ENCODE data around the gene HOMER1. TPM values are rescaled to one million over a fixed set of nuclear protein-coding genes. Genes with fewer than 3 reads are reported as not detected.

The HOMER1 gene
- total and polyA plus RNA-seq, 10 of the 15 experiments (the other 5 are each of a cell fraction or from before 2014, with no cell fraction given): 0.96 to 22.0 (median 7.5) TPM

DNA sequence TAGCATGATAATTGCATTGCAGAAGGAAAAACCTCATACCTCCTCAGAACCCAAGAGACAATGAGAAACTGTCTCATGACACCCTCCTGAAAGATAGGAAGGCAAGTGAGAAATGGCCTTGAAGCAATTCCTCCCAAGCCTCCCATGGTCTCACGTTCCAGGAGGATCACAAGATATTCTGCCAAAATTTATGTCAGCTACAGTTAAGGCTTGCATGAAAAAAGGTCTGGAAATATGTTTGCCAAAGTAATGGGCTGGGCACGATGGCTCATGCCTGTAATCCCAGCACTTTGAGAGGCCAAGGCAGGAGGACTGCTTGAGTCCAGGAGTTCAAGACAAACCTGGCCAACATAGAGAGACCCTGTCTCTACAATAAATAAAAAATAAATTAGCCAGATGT, 12.6 kb upstream of the HOMER1 start:
- Histone ChIP-seq H3K27me3 (replicated peaks in 1 of 2; ENCODE audit: control insufficient read depth in 2 of 2, insufficient read depth in 2 of 2, low read length in 1 of 2) (no peaks in the 10 kb centered on the region), H3K4me1 (ENCODE audit: control insufficient read depth, insufficient read depth, low read length) (no peaks in the 10 kb centered on the region), H3K4me3 (no peak overlapping the region), H3K9me3 (replicated peaks; ENCODE audit: control insufficient read depth, insufficient read depth, low read length) (peaks cover 2% of the 10 kb centered on the region; the same call in 2 of the 3 replicates), H3K36me3 (ENCODE audit: control insufficient read depth in 2 of 2, insufficient read depth in 2 of 2, low read length in 1 of 2) (no peaks in the 10 kb centered on the region), H4K20me1 (ENCODE audit: control insufficient read depth, insufficient read depth) (no peaks in the 10 kb centered on the region), H3K79me2 (ENCODE audit: control insufficient read depth, insufficient read depth, low read length) (no peaks in the 10 kb centered on the region), H3K9ac (ENCODE audit: control insufficient read depth, insufficient read depth, low read length) (no peak overlapping the region), H2AFZ (ENCODE audit: control insufficient read depth, low read depth, low read length) (no peak overlapping the region), H3K4me2 (ENCODE audit: control insufficient read depth, insufficient read depth) (no peak overlapping the region), H3K27ac (ENCODE audit: control insufficient read depth, insufficient read depth) (no peak overlapping the region)
- FAIRE-seq (no peak), DNase-seq (ENCODE audit: low read depth, low spot score) (no peak), ATAC-seq (no peak)
- CTCF ChIA-PET: no interaction called here
- RAD21 ChIA-PET (ENCODE audit: unreplicated experiment): no interaction called here
- TF ChIP-seq MEF2A (IDR thresholded peaks at IDR 0.05; ENCODE audit: insufficient read depth, low read depth, low read length): no peak
- no peak for TF ChIP-seq DPF2 (IDR thresholded peaks at IDR 0.05)
- TF ChIP-seq, protein P1, sequence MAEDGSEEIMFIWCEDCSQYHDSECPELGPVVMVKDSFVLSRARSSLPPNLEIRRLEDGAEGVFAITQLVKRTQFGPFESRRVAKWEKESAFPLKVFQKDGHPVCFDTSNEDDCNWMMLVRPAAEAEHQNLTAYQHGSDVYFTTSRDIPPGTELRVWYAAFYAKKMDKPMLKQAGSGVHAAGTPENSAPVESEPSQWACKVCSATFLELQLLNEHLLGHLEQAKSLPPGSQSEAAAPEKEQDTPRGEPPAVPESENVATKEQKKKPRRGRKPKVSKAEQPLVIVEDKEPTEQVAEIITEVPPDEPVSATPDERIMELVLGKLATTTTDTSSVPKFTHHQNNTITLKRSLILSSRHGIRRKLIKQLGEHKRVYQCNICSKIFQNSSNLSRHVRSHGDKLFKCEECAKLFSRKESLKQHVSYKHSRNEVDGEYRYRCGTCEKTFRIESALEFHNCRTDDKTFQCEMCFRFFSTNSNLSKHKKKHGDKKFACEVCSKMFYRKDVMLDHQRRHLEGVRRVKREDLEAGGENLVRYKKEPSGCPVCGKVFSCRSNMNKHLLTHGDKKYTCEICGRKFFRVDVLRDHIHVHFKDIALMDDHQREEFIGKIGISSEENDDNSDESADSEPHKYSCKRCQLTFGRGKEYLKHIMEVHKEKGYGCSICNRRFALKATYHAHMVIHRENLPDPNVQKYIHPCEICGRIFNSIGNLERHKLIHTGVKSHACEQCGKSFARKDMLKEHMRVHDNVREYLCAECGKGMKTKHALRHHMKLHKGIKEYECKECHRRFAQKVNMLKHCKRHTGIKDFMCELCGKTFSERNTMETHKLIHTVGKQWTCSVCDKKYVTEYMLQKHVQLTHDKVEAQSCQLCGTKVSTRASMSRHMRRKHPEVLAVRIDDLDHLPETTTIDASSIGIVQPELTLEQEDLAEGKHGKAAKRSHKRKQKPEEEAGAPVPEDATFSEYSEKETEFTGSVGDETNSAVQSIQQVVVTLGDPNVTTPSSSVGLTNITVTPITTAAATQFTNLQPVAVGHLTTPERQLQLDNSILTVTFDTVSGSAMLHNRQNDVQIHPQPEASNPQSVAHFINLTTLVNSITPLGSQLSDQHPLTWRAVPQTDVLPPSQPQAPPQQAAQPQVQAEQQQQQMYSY (CRISPR knock-in tag; IDR thresholded peaks at IDR 0.05): no peak
- no peak for TF ChIP-seq TARDBP (IDR thresholded peaks at IDR 0.05; ENCODE audit: borderline replicate concordance)
- TF ChIP-seq NFIC (IDR thresholded peaks at IDR 0.05; ENCODE audit: low read depth, low read length): no peak
- TF ChIP-seq HDAC6 (IDR thresholded peaks at IDR 0.05; ENCODE audit: unreplicated experiment): no peak
- TF ChIP-seq IKZF2 (IDR thresholded peaks at IDR 0.05): no peak
- TF ChIP-seq SPI1 (IDR thresholded peaks at IDR 0.05; ENCODE audit: borderline replicate concordance, insufficient read depth, low read depth, low read length): no peak
- BruUV-seq (replicated peaks): no TSS peak
- in situ Hi-C loops (cut with MboI) (no loop called here), intact Hi-C loops (cut with micrococcal nuclease; ENCODE audit: unreplicated experiment) (no loop called here)
- SMC1A ChIA-PET (ENCODE audit: uncharacterized antibody, unreplicated experiment): no interaction called here
- POLR2A ChIA-PET: no interaction called here
- 0% methylated on average over 2 of the region's 2 CpGs for WGBS (ENCODE audit: insufficient coverage, insufficient replicate concordance, low lambda C conversion rate, missing lambda C conversion rate)

All from GM12878 (cell line).